GM10847 (cell line): ENCODE results near the gene TENM4.

Source experiments
- POLR2A ChIP-seq: IDR thresholded peaks from 2 replicates; pipeline ENCODE4 v1.6.1; 2011; ENCODE audit not compliant: insufficient read length; ENCODE audit errors: extremely low read depth

TENM4 gene

DNA sequence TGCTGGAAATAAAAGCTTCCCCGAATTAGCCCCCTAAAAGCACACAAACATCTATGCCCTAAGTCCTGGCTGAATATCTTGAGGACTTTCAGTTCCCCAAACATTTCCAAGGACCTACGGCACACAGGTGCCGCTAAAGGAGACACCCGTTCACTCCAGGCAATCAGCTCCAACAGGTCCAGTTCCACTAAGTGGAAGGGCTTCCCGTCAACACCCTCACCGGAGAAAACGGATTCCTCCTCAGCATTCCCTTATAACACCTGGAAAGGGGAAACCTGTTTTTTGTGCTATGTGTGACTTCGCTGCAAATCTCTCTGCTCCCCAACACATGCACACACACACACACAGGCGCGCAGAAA lies 3.9 kb downstream of the TENM4 start:
- no peak for TF ChIP-seq POLR2A

DNA sequence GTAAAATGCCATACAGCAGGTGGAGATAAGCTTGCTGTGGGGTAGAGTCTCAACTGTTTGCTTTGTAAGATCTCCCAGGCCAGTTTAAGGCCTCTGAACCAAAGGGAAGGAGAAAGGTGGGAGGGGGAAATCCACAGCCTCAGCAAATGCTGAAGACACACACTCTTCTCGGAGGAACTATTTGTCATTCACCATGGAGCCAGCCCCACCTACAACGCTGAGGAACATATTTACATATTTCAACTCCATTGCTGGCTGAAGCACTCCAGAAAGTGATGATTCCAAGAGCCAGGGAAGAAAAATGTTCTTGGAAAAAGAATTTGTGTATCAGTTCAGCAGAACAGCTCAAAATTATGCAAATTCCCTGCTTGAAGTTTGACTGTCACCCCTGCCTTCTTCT lies 6.5 kb downstream of the TENM4 start:
- TF ChIP-seq POLR2A: no peak

GRCh38 chr11:79432138-79432537 lies 8.7 kb downstream of the TENM4 start:
- no peak for TF ChIP-seq POLR2A

GRCh38 chr11:79431535-79431934 lies 9.3 kb downstream of the TENM4 start:
- no peak for TF ChIP-seq POLR2A

GRCh38 chr11:79430280-79430679 lies 10.6 kb downstream of the TENM4 start:
- no peak for TF ChIP-seq POLR2A

DNA sequence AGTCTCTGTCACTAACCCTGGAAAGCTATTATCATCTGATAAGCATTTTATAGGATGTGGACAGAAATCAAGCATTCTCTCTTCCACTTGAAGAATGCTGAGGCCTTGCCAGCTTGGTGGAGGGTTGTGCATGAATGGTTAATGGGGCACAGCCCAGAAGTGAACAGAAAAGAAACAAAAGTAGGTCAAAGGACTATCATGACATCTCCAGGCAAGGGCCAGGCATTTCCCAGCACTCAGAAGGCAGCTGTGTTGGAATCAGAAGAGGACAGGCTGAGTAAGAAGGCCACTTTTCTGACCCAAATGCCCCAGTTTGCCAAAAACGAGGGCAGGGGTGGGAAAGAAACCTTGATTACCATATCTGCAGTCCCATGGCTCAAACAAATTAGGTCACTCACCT lies 12.4 kb downstream of the TENM4 start:
- TF ChIP-seq POLR2A: no peak

- no peak for TF ChIP-seq POLR2A
Observed at GRCh38 chr11:79427611-79428327, 13.1 kb downstream of the TENM4 start.

DNA sequence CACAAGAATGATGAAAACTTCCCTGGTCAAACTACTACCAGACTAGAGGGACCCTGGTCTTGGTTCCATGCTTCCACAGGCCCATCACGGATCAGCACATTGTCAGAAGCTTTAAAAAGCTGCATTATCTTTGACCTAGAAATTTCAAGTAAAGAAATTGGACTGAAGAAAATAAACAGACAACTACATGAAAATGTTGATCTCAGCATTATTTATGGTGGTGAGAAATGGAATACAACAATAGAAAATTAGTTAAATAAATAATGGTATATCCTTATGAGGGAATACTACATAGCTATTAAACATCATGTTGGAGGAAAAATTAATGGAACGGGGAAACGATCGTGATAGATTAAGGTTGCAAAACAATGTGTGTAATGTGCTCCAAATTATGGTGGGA lies 13.7 kb downstream of the TENM4 start:
- no peak for TF ChIP-seq POLR2A

DNA sequence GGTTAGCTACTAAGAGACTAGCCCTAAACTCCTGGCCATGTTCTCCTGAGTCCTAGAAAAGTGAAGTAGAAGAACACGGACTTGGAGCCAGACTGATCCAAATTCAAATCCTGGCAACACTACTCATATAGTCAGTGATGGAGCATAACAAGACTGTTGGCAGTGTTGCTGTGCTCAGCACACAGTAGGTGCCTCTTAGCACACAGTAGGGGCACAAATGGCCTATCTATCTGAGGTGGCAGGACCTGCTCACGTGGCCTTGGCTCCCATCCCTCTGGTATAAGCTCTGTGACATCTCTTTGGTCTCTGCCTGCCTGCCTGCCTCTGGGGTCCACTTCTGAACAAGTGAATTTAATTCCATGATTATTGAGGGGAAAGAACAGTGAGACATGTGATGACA lies 15.4 kb downstream of the TENM4 start:
- no peak for TF ChIP-seq POLR2A

GRCh38 chr11:79423736-79424135 lies 17.1 kb downstream of the TENM4 start:
- TF ChIP-seq POLR2A: no peak

DNA sequence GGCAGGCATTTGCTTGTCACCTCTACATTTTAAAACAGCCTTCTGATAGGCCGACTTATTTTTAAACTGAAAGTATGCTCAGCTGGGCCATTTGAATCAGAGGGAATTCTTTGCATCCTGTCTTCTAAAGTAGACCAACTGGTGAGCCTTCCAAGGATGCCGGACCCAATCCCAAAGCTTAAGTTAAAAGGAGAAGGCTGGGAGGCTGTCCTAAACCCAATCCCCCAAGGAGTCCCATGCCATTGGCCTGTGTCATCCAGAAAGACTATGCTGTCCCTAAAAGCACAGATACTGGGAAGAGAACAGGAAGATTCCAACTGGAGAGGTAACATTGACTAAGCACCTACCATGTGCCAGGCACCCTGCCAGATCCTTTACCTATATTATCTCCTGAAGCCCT lies 18.0 kb downstream of the TENM4 start:
- TF ChIP-seq POLR2A: no peak

- TF ChIP-seq POLR2A: no peak
Observed at GRCh38 chr11:79421820-79422219, 19.0 kb downstream of the TENM4 start.

DNA sequence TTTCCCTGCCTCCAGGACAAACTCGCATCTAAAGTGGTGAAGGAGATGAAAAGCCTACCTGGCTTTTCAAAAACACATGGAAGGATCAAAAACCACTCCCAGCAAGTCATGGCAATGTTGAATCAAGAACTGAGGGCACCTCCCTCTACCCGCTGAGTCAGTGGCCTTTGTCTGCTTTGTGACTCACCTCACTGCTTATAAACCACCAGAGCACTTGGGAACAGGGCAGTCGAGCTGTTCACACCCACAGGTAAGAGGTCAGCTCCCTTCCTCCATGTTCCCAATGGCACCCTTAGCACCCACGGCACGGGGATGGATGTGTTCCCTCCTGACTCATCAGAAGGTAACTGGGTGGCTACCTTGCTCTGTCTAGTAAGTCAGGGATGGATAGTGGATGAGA lies 21.7 kb downstream of the TENM4 start:
- no peak for TF ChIP-seq POLR2A

GRCh38 chr11:79418241-79418640 lies 22.6 kb downstream of the TENM4 start:
- no peak for TF ChIP-seq POLR2A

DNA sequence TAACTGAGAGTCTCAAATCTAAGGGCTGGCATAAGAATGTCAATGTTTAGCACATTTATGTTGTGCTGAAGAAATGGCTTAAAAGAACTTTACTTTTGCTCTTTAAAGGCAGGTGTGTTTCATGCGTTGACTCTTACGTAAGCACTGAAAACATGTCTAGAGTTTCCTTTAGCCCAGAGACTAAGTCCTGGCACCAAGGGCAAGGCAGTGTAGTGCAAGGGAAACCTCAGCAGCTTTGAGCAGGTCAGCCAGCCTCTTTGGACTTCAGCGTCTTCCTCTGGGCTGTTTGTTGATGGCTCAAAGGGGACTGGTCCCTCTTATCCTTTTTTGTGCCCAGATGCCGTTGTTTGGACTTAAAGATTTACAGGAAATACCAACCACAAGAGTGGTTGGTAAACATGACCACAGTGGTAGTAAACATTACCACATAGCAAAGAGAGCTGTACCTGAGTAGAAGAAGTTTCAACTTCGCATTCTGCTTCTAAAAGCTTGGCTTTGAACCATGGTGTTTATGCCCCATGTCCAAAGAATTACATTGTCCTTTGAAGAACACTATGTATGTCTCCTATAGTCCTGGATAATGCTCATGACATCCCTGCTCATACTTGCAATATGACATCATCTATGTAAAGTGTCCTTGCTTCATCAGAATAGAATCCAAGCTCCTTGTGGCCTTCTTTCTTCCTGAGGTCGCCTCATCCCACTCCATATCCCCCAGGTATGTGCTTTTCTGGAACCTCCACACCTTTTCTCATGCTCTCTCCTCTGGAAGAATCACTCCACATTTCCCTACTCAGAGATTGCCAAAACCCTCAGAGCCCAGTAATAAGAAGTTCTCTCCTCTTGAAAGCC lies 23.5 kb downstream of the TENM4 start:
- TF ChIP-seq POLR2A: no peak

GRCh38 chr11:79415912-79416311 lies 24.9 kb downstream of the TENM4 start:
- no peak for TF ChIP-seq POLR2A

GRCh38 chr11:79415411-79415810 lies 25.4 kb downstream of the TENM4 start:
- TF ChIP-seq POLR2A: no peak
